SU-DHL-6 (cell line): Measurements from ENCODE around the gene PDE4D.

Experiments used
- H2AFZ ChIP-seq: fragments of 200-600 bp; sonication (generic); 2 replicates; pipeline ENCODE4 v1.6.1; 2014; ENCODE audit warnings: low read depth, mild to moderate bottlenecking, moderate library complexity, mixed read lengths, antibody characterized with exemption, low read length; ENCODE audit not compliant: severe bottlenecking
- H3F3A ChIP-seq: fragments of 200-600 bp; shearing (Covaris generic); 2 replicates; pipeline ENCODE4 v1.6.0; 2016; ENCODE audit warnings: antibody characterized with exemption, mild to moderate bottlenecking; ENCODE audit not compliant: insufficient read depth
- H3K27ac ChIP-seq: fragments of 200-600 bp; sonication (generic); 2 replicates; pipeline ENCODE4 v1.5.1; 2016; ENCODE audit warnings: low read depth, mild to moderate bottlenecking, low read length, moderate library complexity, mixed read lengths
- H3K27me3 ChIP-seq: fragments of 200-600 bp; sonication (generic), shearing (Covaris generic); 2 replicates; pipeline ENCODE4 v1.6.0; 2014; ENCODE audit warnings: mild to moderate bottlenecking, low read length
- H3K36me3 ChIP-seq: fragments of 200-600 bp; sonication (generic); 2 replicates; pipeline ENCODE4 v1.6.1; 2014; ENCODE audit warnings: mild to moderate bottlenecking, low read length, mixed read lengths
- H3K4me2 ChIP-seq: fragments of 300-600, 200-600 bp; shearing (Covaris generic), sonication (generic); 2 replicates; pipeline ENCODE4 v1.6.0; 2014; ENCODE audit warnings: low read length, low read depth, mild to moderate bottlenecking; ENCODE audit not compliant: poor library complexity, severe bottlenecking
- H3K4me3 ChIP-seq: fragments of 200-600 bp; sonication (generic); 2 replicates; pipeline ENCODE4 v1.5.1; 2014; ENCODE audit warnings: antibody characterized with exemption, low read length, mild to moderate bottlenecking, mixed read lengths; ENCODE audit not compliant: insufficient read depth, poor library complexity, severe bottlenecking
- H3K79me2 ChIP-seq: fragments of 200-600 bp; sonication (generic); 2 replicates; pipeline ENCODE4 v1.6.1; 2014; ENCODE audit warnings: mild to moderate bottlenecking, low read length, moderate library complexity; ENCODE audit not compliant: insufficient read depth
- H3K9ac ChIP-seq: fragments of 200-600 bp; sonication (generic); 2 replicates; pipeline ENCODE4 v1.7.0; 2014; ENCODE audit warnings: mild to moderate bottlenecking, low read length
- H3K9me2 ChIP-seq: fragments of 200-600 bp; sonication (generic); replicated peaks from 2 replicates; pipeline ENCODE4 v1.6.1; 2014; ENCODE audit warnings: low read length; ENCODE audit not compliant: insufficient read depth
- H3K9me3 ChIP-seq: fragments of 200-600 bp; sonication (generic); 2 replicates; pipeline ENCODE4 v1.6.1; 2014; ENCODE audit warnings: low read length, mixed read lengths; ENCODE audit not compliant: insufficient read depth
- H4K20me1 ChIP-seq: fragments of 200-600 bp; sonication (generic); 2 replicates; pipeline ENCODE4 v1.6.1; 2014; ENCODE audit warnings: low read depth, mild to moderate bottlenecking, antibody characterized with exemption, low read length, moderate library complexity, mixed read lengths
- CTCF ChIP-seq: fragments of 200-600 bp; sonication (generic); IDR thresholded peaks from one replicate; pipeline ENCODE4 v1.5.1; 2017; ENCODE audit warnings: antibody characterized with exemption, mild to moderate bottlenecking, low read length, moderate library complexity; ENCODE audit not compliant: insufficient read depth, poor library complexity, severe bottlenecking
- EZH2phosphoT487 ChIP-seq: fragments of 200-600 bp; sonication (generic), shearing (Covaris generic); conservative IDR thresholded peaks from 2 replicates; pipeline ENCODE4 v1.6.1; 2018; ENCODE audit warnings: mild to moderate bottlenecking, antibody characterized with exemption, low read length, moderate library complexity, mixed read lengths

Gene PDE4D

GRCh38 chr5:59516161-59516560 is 377.4 kb downstream of the PDE4D start:
- Histone ChIP-seq H2AFZ (no peak overlapping the region), H3K36me3 (no peaks in the 10 kb centered on the region), H3F3A (no peaks in the 10 kb centered on the region), H3K9me2 (no peaks in the 10 kb centered on the region), H3K27me3 (no peaks in the 10 kb centered on the region), H3K9ac (no peak overlapping the region), H3K4me3 (no peak overlapping the region), H3K79me2 (no peaks in the 10 kb centered on the region), H3K27ac (no peak overlapping the region), H3K4me2 (no peak overlapping the region), H3K9me3 (no peaks in the 10 kb centered on the region), H4K20me1 (no peaks in the 10 kb centered on the region)
- TF ChIP-seq CTCF (no peak), EZH2phosphoT487 (no peak)

GRCh38 chr5:59506285-59506877 is 387.1 kb downstream of the PDE4D start:
- no peaks in the 10 kb centered on the region for H3K9me3 ChIP-seq
- H3F3A ChIP-seq = no peaks in the 10 kb centered on the region
- H3K27ac ChIP-seq = no peak overlapping the region
- H3K27me3 ChIP-seq = 0 out of 2 replicates have a peak, but pooled peaks cover 3% of the 10 kb centered on the region
- no peaks in the 10 kb centered on the region for H3K9me2 ChIP-seq
- H2AFZ ChIP-seq = no peak overlapping the region
- no peak overlapping the region for H3K4me3 ChIP-seq
- H3K36me3 ChIP-seq = no peaks in the 10 kb centered on the region
- no peak overlapping the region for H3K4me2 ChIP-seq
- H3K9ac ChIP-seq = no peak overlapping the region
- TF ChIP-seq CTCF = no peak
- TF ChIP-seq EZH2phosphoT487 = no peak
- H4K20me1 ChIP-seq = no peaks in the 10 kb centered on the region
- no peaks in the 10 kb centered on the region for H3K79me2 ChIP-seq

DNA sequence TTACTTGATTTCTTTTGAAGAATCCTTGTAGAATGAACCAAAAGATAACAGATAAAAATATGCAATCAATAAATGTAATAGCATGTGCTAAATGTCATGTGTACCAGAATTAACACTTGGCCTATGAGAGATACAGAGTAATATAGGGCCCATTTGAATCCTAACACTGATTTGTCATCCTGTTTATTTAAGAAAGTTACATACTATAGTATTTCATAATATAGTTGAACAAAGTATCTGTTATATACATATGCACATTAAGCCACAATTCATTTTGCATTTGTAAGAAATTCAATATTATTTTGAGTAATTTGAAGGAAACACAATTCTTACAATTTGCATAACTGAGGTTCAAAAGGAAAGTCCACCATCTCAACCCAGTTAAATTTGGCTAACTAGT is 389.5 kb downstream of the PDE4D start:
- H3K36me3 ChIP-seq = no peaks in the 10 kb centered on the region
- H3F3A ChIP-seq = no peaks in the 10 kb centered on the region
- TF ChIP-seq CTCF = no peak
- no peak for TF ChIP-seq EZH2phosphoT487
- no peak overlapping the region for H2AFZ ChIP-seq
- no peaks in the 10 kb centered on the region for H4K20me1 ChIP-seq
- no peak overlapping the region for H3K9ac ChIP-seq
- H3K9me2 ChIP-seq = no peaks in the 10 kb centered on the region
- no peak overlapping the region for H3K4me3 ChIP-seq
- H3K4me2 ChIP-seq = no peak overlapping the region
- H3K27me3 ChIP-seq = 0 out of 2 replicates have a peak, but pooled peaks cover 3% of the 10 kb centered on the region
- H3K9me3 ChIP-seq = no peaks in the 10 kb centered on the region
- no peaks in the 10 kb centered on the region for H3K79me2 ChIP-seq
- no peak overlapping the region for H3K27ac ChIP-seq
